Stomach smooth muscle (tissue), 2 donors: ENCODE measurements around the gene TMPRSS9.

Source experiments
- H3K27ac ChIP-seq: one replicate; pipeline ENCODE4 v1.7.0; 2013; ENCODE audit warnings: mild to moderate bottlenecking, low read length, inconsistent platforms
- H3K27me3 ChIP-seq, 2 donors: one replicate each; pipeline ENCODE4 v1.7.0; 2013; ENCODE audit warnings: low read length in 2 of 2; ENCODE audit not compliant: insufficient read depth in 2 of 2, control insufficient read depth in 1 of 2
- H3K36me3 ChIP-seq, 2 donors: one replicate each; pipeline ENCODE4 v1.7.0; 2013; ENCODE audit warnings: low read length in 2 of 2; ENCODE audit not compliant: control insufficient read depth in 2 of 2, insufficient read depth in 2 of 2
- H3K4me1 ChIP-seq: one replicate; pipeline ENCODE4 v1.7.0; 2013; ENCODE audit warnings: low read length; ENCODE audit not compliant: control insufficient read depth, insufficient read depth
- H3K4me3 ChIP-seq, 2 donors: one replicate each; pipeline ENCODE4 v1.7.0; 2013; ENCODE audit warnings: low read length in 2 of 2
- H3K9ac ChIP-seq, 2 donors: one replicate each; pipeline ENCODE4 v1.7.0; 2013; ENCODE audit warnings: low read length in 2 of 2, mild to moderate bottlenecking in 1 of 2
- H3K9me3 ChIP-seq, 2 donors: one replicate each; pipeline ENCODE4 v1.7.0; 2013; ENCODE audit warnings: low read length in 2 of 2; ENCODE audit not compliant: control insufficient read depth in 2 of 2
- donor health status: healthy.
- donor health status: Pancreatic carcinoma.

TMPRSS9 gene

GRCh38 chr19:2363419-2363818 lies 3.4 kb downstream of the TMPRSS9 start:
- H3K27ac ChIP-seq, result no peak overlapping the region
- H3K27me3 ChIP-seq, result peaks cover 24 to 36% of the 10 kb centered on the region in 2 donors
- no peaks in the 10 kb centered on the region for H3K36me3 ChIP-seq
- H3K9ac ChIP-seq, result no peak overlapping the region
- H3K4me3 ChIP-seq, result no peak overlapping the region
- H3K9me3 ChIP-seq, result no peaks in the 10 kb centered on the region
- no peaks in the 10 kb centered on the region for H3K4me1 ChIP-seq

GRCh38 chr19:2365201-2365970 lies 5.3 kb downstream of the TMPRSS9 start:
- H3K4me3 ChIP-seq, result no peak overlapping the region
- H3K9ac ChIP-seq, result no peak overlapping the region
- H3K36me3 ChIP-seq, result no peaks in the 10 kb centered on the region
- H3K27ac ChIP-seq, result no peak overlapping the region
- no peaks in the 10 kb centered on the region for H3K4me1 ChIP-seq
- peaks cover 24 to 35% of the 10 kb centered on the region in 2 donors for H3K27me3 ChIP-seq
- peaks cover 0 to 3% of the 10 kb centered on the region in 2 donors for H3K9me3 ChIP-seq

- no peaks in the 10 kb centered on the region for H3K4me1 ChIP-seq
- H3K9me3 ChIP-seq, result peaks cover 0 to 3% of the 10 kb centered on the region in 2 donors
- H3K27ac ChIP-seq, result no peak overlapping the region
- H3K4me3 ChIP-seq, result no peak overlapping the region
- H3K36me3 ChIP-seq, result no peaks in the 10 kb centered on the region
- peaks cover 7 to 8% of the 10 kb centered on the region in 2 donors for H3K27me3 ChIP-seq
- H3K9ac ChIP-seq, result no peak overlapping the region
These were observed 11.6 kb downstream of the TMPRSS9 start for GRCh38 chr19:2371656-2372055.

- peaks cover 0 to 3% of the 10 kb centered on the region in 2 donors for H3K9me3 ChIP-seq
- no peak overlapping the region for H3K9ac ChIP-seq
- H3K27ac ChIP-seq, result no peak overlapping the region
- H3K4me1 ChIP-seq, result no peaks in the 10 kb centered on the region
- H3K4me3 ChIP-seq, result no peak overlapping the region
- peaks cover 6 to 7% of the 10 kb centered on the region in 2 donors for H3K27me3 ChIP-seq
- no peaks in the 10 kb centered on the region for H3K36me3 ChIP-seq
These were observed 12.1 kb downstream of the TMPRSS9 start for GRCh38 chr19:2372076-2372612.

- no peak overlapping the region for H3K4me3 ChIP-seq
- H3K36me3 ChIP-seq, result no peaks in the 10 kb centered on the region
- no peak overlapping the region for H3K27ac ChIP-seq
- no peaks in the 10 kb centered on the region for H3K9me3 ChIP-seq
- peaks cover 6 to 7% of the 10 kb centered on the region in 2 donors for H3K27me3 ChIP-seq
- no peak overlapping the region for H3K9ac ChIP-seq
- H3K4me1 ChIP-seq, result no peaks in the 10 kb centered on the region
These were observed 14.7 kb downstream of the TMPRSS9 start for GRCh38 chr19:2374808-2375207.

GRCh38 chr19:2375353-2376121 lies 15.5 kb downstream of the TMPRSS9 start:
- Histone ChIP-seq H3K27me3 (peaks cover 6 to 7% of the 10 kb centered on the region in 2 donors), H3K4me1 (no peaks in the 10 kb centered on the region), H3K4me3 (no peak overlapping the region)

GRCh38 chr19:2376784-2377519 lies 16.9 kb downstream of the TMPRSS9 start:
- Histone ChIP-seq H3K36me3 (no peaks in the 10 kb centered on the region), H3K27me3 (peaks cover 4 to 9% of the 10 kb centered on the region in 2 donors), H3K4me1 (no peaks in the 10 kb centered on the region), H3K9ac (no peak overlapping the region), H3K27ac (no peak overlapping the region), H3K9me3 (peaks cover 4 to 6% of the 10 kb centered on the region in 2 donors), H3K4me3 (no peak overlapping the region)

More at GRCh38 chr19:2375353-2376121, 15.5 kb downstream of the TMPRSS9 start:
- no peak overlapping the region for H3K27ac ChIP-seq
- no peak overlapping the region for H3K9ac ChIP-seq
- no peaks in the 10 kb centered on the region for H3K36me3 ChIP-seq
- peaks cover under 1 to 1% of the 10 kb centered on the region in 2 donors for H3K9me3 ChIP-seq

- Histone ChIP-seq H3K27ac (no peak overlapping the region), H3K36me3 (no peaks in the 10 kb centered on the region), H3K4me3 (no peak overlapping the region), H3K9ac (no peak overlapping the region), H3K27me3 (peaks cover 6 to 10% of the 10 kb centered on the region in 2 donors), H3K9me3 (peaks cover 4 to 6% of the 10 kb centered on the region in 2 donors), H3K4me1 (peaks cover 3% of the 10 kb centered on the region)
These were observed 20.5 kb downstream of the TMPRSS9 start for GRCh38 chr19:2380567-2380966.

- Histone ChIP-seq H3K27me3 (peaks cover 6 to 8% of the 10 kb centered on the region in 2 donors), H3K36me3 (no peaks in the 10 kb centered on the region), H3K9ac (no peak overlapping the region), H3K9me3 (peaks cover 4 to 6% of the 10 kb centered on the region in 2 donors), H3K27ac (no peak overlapping the region), H3K4me1 (peaks cover 3% of the 10 kb centered on the region), H3K4me3 (no peak overlapping the region)
These were observed 21.2 kb downstream of the TMPRSS9 start for GRCh38 chr19:2381148-2381820.
